ENCODE data around the gene ADAMTS2.

DNA sequence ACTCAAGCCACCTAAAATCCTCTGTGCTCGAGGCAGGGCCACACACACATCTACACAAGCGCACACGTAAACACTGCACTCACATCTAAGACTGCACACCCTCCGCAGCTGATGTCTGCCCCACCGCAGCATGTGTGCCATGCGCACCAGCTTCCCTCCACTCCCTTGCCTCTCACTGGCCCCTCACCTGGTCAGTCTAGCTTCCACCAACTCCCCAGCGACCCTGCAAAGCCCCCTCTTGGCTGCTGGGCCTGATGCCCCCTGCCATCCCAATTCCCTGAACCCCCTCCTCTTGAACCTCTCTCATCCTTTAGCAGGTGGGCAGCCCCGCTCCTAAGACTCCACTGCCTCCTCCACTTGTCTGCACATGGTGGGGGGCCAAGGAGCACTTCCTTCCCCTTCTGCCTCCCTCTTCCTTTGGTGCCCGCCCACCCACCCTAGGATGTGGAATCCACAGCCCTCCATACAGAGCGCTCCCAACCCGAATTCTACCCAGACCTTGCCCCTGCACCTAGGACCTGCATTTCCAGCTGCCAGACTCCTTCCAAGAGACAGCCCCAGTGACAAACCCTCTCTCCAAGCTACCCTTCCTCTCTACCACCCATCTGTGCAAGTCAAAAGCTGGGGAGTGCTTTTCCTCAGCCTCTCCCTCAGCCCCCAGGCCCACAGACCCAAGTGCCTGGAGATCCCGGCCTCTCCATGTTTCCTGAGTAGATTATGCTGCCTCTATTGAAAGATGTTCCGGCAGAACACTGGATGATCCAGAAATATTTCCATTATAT, 23.9 kb downstream of the ADAMTS2 start:
- TF ChIP-seq, protein P1, sequence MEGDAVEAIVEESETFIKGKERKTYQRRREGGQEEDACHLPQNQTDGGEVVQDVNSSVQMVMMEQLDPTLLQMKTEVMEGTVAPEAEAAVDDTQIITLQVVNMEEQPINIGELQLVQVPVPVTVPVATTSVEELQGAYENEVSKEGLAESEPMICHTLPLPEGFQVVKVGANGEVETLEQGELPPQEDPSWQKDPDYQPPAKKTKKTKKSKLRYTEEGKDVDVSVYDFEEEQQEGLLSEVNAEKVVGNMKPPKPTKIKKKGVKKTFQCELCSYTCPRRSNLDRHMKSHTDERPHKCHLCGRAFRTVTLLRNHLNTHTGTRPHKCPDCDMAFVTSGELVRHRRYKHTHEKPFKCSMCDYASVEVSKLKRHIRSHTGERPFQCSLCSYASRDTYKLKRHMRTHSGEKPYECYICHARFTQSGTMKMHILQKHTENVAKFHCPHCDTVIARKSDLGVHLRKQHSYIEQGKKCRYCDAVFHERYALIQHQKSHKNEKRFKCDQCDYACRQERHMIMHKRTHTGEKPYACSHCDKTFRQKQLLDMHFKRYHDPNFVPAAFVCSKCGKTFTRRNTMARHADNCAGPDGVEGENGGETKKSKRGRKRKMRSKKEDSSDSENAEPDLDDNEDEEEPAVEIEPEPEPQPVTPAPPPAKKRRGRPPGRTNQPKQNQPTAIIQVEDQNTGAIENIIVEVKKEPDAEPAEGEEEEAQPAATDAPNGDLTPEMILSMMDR (conservative IDR thresholded peaks at IDR 0.05): no peak
- TF ChIP-seq ZFX (IDR thresholded peaks at IDR 0.05): no peak
